ENCODE data around the gene PLPPR3.
A peak's percentile ranks its signal among the peaks of the same experiment; 100 is the strongest.

The PLPPR3 gene

DNA sequence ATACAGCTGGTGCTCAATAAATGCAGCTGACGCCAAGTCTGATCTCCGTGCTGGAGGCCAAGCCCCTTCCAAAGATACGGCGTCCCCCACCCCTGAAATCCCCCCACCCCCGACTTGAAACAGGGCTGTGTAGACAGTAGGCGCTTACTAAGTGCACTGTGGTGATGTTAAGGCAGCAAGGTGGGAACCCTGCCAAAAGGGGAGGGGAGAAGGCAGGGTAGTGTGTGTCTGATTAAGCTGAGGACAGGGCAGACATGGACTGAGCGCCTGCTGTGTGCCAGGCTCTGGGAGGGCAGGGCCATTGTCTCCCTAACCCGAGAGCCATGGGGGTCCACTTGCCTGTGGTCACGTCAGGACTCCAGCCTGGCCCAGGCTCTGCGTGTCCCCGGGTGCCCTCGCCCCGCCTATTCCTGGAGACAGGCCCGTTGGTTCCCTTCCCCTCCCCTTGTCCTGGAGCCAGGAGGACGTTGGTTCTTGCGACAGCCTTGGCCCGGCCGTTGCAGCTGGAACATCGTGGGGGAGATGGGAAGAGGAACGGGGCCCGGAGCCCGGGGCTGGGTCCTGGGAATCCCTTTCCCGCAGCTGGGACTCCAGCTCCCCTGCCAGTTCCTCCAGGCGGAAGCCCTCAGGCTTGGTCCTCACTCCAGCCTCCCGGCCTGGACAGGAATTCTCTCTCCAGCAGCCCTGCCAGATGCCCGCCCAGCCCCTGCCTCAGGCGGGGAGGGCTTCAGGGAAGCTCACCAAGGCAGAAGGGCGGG, 28.6 kb upstream of the PLPPR3 start:
- TF ChIP-seq, protein P1, sequence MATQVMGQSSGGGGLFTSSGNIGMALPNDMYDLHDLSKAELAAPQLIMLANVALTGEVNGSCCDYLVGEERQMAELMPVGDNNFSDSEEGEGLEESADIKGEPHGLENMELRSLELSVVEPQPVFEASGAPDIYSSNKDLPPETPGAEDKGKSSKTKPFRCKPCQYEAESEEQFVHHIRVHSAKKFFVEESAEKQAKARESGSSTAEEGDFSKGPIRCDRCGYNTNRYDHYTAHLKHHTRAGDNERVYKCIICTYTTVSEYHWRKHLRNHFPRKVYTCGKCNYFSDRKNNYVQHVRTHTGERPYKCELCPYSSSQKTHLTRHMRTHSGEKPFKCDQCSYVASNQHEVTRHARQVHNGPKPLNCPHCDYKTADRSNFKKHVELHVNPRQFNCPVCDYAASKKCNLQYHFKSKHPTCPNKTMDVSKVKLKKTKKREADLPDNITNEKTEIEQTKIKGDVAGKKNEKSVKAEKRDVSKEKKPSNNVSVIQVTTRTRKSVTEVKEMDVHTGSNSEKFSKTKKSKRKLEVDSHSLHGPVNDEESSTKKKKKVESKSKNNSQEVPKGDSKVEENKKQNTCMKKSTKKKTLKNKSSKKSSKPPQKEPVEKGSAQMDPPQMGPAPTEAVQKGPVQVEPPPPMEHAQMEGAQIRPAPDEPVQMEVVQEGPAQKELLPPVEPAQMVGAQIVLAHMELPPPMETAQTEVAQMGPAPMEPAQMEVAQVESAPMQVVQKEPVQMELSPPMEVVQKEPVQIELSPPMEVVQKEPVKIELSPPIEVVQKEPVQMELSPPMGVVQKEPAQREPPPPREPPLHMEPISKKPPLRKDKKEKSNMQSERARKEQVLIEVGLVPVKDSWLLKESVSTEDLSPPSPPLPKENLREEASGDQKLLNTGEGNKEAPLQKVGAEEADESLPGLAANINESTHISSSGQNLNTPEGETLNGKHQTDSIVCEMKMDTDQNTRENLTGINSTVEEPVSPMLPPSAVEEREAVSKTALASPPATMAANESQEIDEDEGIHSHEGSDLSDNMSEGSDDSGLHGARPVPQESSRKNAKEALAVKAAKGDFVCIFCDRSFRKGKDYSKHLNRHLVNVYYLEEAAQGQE (IDR thresholded peaks at IDR 0.05; ENCODE audit: insufficient read depth in 1 of 2, low read depth in 2 of 2, low read length in 2 of 2), result no peak
- TF ChIP-seq FOXP2 (optimal IDR thresholded peaks at IDR 0.05; ENCODE audit: borderline replicate concordance, extremely low read depth, extremely low read length, insufficient read depth), result peak; percentile 54
- no peak for TF ChIP-seq SIN3A (IDR thresholded peaks at IDR 0.05; ENCODE audit: borderline replicate concordance, insufficient read depth, low read length)
- no peak for TF ChIP-seq TAF1 (IDR thresholded peaks at IDR 0.05; ENCODE audit: borderline replicate concordance, insufficient read depth, low read length)
- TF ChIP-seq POLR2AphosphoS5 (IDR thresholded peaks at IDR 0.05; ENCODE audit: low read depth, low read length), result no peak

DNA sequence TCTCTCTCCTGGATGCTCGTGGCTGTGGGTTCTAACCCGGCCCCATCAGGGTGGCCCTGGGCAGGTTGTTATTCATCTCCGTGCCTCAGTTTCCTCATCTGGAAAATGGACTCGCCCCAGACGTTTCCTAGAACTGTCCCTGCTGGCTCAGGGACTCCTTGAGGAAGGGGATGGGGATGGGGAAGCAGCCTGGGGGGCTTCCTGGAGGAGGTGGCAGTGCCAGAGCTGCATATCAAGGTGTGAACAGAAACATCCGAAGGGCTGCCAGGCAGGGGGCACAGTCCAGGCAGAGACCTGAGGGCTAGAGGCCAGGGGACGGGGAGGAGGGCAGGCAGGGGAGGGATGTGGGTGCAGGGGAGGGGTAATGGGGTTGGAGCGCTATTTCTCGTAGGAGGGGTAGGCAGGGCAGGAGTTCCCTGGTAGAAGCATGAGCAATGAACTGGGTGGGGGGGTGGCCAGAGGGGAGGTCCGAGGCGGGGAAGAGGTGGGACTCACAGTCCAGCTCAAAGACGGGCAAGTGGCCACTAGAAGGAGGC, 26.7 kb upstream of the PLPPR3 start:
- TF ChIP-seq FOXP2 (optimal IDR thresholded peaks at IDR 0.05; ENCODE audit: borderline replicate concordance, extremely low read depth, extremely low read length, insufficient read depth), result no peak

DNA sequence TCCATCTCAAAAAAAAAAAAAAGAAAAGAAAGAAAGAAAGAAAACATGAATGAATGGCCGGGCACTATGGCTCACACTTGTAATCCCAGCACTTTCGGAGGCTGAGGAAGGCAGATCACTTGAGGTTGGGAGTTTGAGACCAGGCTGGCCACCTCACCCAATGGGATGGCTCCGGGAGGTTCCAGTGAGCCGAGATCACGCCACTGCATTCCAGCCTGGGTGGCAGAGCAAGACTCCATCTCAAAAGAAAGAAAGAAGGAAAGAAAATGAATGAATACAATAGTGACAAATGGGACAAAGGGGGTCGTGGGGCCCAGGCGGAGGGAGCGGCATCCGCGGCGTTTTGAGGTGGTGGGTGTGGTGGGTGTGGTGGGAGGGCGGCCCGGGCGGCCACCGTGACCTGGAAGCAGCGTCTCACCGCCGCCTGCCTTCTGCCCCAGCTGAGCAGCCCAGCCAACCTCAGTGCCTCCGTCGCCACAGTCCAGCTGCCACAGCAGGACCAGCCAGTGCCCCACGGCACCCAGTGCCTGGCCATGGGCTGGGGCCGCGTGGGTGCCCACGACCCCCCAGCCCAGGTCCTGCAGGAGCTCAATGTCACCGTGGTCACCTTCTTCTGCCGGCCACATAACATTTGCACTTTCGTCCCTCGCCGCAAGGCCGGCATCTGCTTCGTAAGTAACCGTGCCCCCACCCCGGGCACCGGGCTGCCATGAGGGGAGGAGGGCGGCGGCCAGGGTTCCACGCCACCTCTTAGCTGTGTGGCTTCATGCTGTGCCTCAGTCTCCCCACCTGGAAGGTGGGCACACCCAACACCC, 24.2 kb upstream of the PLPPR3 start:
- TF ChIP-seq FOXP2 (optimal IDR thresholded peaks at IDR 0.05; ENCODE audit: borderline replicate concordance, extremely low read depth, extremely low read length, insufficient read depth) (no peak), POLR2AphosphoS5 (IDR thresholded peaks at IDR 0.05; ENCODE audit: low read depth, low read length) (no peak), TAF1 (IDR thresholded peaks at IDR 0.05; ENCODE audit: borderline replicate concordance, insufficient read depth, low read length) (no peak), SIN3A (IDR thresholded peaks at IDR 0.05; ENCODE audit: borderline replicate concordance, insufficient read depth, low read length) (no peak)
- TF ChIP-seq, protein P1 (IDR thresholded peaks at IDR 0.05; ENCODE audit: insufficient read depth in 1 of 2, low read depth in 2 of 2, low read length in 2 of 2), result no peak

DNA sequence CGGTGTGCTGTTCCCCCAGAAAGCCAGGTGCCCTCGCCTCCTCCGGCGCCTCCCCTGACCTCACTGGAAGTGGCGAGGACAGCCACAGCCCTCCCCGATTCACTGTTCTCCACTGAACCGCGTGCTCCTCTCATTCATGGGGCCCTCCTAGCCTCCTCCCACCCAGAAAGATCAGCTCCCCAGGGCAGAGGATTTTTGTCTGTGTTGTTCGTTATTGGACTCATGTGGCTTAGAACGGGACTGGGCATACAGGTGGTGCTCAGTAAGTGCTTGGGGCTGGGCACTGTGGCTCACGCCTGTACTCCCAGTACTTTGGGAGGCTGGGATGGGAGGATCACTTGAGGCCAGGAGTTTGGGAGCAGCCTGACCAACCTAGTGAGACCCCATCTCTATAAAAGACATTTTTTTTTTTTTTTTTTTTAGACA, 22.8 kb upstream of the PLPPR3 start:
- TF ChIP-seq FOXP2 (optimal IDR thresholded peaks at IDR 0.05; ENCODE audit: borderline replicate concordance, extremely low read depth, extremely low read length, insufficient read depth), result no peak
- no peak for TF ChIP-seq SIN3A (IDR thresholded peaks at IDR 0.05; ENCODE audit: borderline replicate concordance, insufficient read depth, low read length)
- TF ChIP-seq TAF1 (IDR thresholded peaks at IDR 0.05; ENCODE audit: borderline replicate concordance, insufficient read depth, low read length), result no peak
- TF ChIP-seq POLR2AphosphoS5 (IDR thresholded peaks at IDR 0.05; ENCODE audit: low read depth, low read length), result no peak
- TF ChIP-seq, protein P1 (IDR thresholded peaks at IDR 0.05; ENCODE audit: insufficient read depth in 1 of 2, low read depth in 2 of 2, low read length in 2 of 2), result no peak

DNA sequence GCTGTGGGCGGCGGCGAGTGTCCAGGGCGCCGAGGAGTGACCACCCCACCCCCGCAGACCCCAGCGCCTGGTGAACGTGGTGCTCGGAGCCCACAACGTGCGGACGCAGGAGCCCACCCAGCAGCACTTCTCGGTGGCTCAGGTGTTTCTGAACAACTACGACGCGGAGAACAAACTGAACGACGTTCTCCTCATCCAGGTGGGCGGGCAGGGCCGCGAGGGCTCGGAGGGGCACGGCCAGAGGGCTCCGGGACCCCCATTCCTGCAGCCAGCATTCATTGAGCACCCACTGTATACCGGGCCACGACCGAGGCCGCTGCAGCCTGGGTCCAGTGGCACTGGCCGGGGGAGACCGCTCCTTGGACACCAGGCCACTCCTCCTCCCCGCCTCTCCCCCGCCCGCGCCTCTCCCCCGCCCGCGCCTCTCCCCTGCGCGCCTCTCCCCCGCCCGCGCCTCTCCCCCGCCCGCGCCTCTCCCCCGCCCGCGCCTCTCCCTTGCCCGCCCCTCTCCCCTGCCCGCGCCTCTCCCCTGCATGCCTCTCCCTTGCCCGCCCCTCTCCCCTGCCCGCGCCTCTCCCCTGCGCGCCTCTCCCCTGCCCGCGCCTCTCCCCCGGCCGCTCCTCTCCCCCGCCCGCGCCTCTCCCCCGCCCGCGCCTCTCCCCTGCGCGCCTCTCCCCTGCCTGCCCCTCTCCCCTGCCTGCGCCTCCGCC, 22.2 kb upstream of the PLPPR3 start:
- no peak for TF ChIP-seq SIN3A (IDR thresholded peaks at IDR 0.05; ENCODE audit: borderline replicate concordance, insufficient read depth, low read length)
- TF ChIP-seq POLR2AphosphoS5 (IDR thresholded peaks at IDR 0.05; ENCODE audit: low read depth, low read length), result no peak
- TF ChIP-seq, protein P1 (IDR thresholded peaks at IDR 0.05; ENCODE audit: insufficient read depth in 1 of 2, low read depth in 2 of 2, low read length in 2 of 2), result no peak
- no peak for TF ChIP-seq FOXP2 (optimal IDR thresholded peaks at IDR 0.05; ENCODE audit: borderline replicate concordance, extremely low read depth, extremely low read length, insufficient read depth)
- TF ChIP-seq TAF1 (IDR thresholded peaks at IDR 0.05; ENCODE audit: borderline replicate concordance, insufficient read depth, low read length), result no peak

Data from PFSK-1 (cell line).